Activated T-helper 1 cell treated with Interleukin-2 at 50 U/mL for 16 hours (primary cell): ENCODE results near the gene HPN.

Experiments used
- DNase-seq: peaks from one replicate; pipeline ENCODE4 v3.0.0-alpha.2; 2020; ENCODE audit warnings: low read depth

HPN gene

DNA sequence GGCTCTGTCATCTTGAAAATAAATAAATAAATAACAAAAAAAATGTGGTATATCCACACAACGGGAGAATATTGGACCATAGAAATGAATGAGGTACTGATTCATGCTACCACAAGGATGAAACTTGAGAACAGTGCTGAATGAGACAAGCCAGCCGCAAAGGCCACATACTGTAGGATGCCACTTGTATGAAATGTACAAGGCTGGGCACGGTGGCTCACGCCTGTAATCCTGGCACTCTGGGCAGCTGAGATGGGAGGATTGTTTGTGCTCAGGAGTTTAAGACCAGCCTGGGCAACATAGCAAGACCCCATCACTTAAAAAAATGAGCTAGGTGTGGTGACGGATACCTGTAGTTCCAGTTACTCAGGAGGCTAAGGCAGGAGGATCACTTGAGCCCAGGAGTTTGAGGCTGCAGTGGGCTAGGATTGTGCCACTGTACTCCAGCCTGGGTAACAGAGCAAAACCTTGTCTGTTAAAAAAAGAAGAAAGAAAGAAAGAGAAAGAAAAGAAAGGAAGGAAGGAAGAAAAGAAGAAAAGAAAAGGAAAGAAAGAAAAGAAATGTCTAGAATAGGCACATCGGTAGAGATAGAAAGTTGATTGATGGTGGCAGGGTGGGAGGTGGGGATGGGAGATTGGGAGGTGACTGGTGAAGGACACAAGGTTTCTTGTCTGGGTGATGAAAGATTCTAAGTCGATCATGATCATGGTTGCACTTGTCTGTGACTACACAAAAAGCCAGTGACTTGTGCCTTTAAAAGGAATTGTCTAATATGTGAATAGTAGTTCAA, 20.3 kb downstream of the HPN start:
- DNase-seq = no peak

DNA sequence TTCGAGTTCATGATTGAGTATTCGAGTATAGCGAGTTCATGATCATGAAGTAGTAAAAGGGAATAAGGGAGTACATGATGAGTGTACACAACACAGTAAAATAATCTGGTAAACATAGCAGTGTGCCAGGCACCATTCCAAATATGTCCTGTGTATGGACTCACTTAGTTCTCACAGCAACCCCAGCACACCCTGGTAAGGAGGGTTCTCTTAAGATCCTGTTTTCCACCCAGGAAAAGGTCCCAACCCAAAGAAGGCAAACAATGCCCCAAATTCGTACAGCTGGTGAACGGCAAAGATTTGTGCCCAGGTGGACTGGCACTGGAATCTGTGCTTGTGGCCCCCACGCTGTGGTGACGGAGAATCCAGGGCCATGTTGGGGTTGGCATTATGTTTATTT, 21.4 kb downstream of the HPN start:
- no peak for DNase-seq

DNA sequence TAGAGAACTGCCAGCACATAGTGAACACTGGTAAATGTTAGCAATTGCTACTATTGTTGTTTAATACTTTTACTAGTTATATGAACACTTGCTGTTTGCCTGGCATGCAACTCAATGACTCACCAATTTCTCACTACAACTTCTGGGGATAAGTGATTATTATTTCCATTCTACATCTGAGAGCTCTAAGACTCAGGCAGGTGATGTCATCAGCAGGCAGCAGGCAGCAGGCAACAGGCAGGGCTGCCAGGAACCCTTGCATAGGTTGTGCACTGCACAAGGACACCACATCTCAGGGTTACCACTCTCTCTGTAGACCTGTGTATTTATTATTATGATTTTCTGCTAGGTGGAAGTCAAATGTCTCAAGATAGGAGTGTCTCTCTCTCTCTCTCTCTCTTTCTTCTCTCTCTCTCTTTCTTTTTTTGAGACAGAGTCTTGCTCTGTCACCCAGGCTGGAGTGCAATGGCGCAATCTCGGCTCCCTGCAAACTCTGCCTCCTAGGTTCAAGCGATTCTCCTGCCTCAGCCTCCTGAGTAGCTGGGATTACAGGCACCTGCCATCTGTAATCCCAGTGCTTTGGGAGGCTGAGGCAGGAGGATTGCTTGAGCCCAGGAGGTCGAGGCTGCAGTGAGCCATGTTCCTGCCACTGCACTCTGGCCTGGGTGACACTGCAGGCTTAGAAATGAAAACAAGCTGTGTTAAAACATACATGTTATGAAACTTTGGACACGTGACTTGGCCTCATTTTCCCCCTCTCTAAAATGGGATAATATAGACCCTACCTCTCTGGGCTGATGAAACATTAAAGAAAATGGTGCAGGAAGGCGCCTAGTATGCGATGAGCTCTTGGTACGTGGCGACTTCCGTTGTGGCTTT, 22.7 kb downstream of the HPN start:
- no peak for DNase-seq

DNA sequence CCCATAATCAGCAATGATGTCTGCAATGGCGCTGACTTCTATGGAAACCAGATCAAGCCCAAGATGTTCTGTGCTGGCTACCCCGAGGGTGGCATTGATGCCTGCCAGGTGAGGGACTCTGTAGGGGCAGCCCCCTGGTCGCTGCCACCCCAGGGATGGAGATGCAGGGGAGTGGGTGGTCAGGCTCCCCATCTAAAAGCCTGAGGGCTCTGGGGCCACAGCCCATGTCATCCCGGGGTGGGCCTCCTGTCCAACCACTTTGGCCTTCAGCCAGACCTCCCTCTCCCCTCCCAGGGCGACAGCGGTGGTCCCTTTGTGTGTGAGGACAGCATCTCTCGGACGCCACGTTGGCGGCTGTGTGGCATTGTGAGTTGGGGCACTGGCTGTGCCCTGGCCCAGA, 24.1 kb downstream of the HPN start:
- no peak for DNase-seq

DNA sequence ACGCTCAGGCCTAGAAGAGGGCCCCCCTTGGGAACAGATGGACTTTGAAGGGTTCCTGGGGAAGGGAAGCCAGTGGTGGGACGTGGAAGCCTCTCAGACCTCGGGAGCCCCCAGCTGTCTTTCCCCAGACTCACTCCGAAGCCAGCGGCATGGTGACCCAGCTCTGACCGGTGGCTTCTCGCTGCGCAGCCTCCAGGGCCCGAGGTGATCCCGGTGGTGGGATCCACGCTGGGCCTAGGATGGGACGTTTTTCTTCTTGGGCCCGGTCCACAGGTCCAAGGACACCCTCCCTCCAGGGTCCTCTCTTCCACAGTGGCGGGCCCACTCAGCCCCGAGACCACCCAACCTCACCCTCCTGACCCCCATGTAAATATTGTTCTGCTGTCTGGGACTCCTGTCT, 24.6 kb downstream of the HPN start:
- DNase-seq = no peak

DNA sequence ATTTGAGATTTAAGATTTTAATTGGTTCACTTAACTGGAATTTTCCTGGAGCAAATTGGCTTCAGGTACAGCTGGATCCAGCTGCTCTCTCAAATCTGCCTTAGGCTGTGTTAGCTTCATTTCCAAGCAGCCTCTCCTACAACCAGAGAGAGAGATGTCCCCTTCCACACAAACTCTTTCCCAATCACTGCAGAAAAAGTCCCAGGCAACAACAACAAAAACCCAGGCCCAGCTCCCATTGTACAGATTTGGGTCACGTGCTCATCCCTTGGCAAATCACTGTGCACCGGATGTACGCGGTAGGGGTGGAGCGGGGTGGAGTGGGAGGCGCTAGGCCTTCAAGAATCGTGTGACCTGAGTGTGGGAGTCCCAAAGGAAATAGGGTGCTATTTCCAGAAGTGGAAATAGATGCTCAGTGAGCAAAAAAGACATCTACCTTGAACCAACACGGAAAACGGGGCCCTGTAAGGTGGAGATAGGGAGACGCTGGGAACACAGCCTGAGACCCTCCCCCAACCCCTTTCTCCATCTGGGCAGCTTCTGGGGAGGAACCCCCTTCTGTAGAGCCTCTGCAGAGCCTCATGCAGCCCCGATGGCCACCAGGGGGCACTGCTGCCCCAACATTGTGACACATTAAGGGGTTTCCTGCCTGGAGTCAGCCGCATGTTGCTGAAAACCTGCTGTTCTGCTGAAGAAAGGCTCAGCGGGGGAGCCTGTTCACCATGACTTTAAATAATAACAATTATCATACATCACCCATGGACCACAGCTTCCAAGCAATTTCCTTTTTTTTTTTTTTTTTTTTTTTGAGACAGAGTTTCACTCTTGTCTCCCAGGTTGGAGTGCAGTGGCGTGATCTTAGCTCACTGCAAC, 25.4 kb downstream of the HPN start:
- peak; percentile 76 for DNase-seq

DNA sequence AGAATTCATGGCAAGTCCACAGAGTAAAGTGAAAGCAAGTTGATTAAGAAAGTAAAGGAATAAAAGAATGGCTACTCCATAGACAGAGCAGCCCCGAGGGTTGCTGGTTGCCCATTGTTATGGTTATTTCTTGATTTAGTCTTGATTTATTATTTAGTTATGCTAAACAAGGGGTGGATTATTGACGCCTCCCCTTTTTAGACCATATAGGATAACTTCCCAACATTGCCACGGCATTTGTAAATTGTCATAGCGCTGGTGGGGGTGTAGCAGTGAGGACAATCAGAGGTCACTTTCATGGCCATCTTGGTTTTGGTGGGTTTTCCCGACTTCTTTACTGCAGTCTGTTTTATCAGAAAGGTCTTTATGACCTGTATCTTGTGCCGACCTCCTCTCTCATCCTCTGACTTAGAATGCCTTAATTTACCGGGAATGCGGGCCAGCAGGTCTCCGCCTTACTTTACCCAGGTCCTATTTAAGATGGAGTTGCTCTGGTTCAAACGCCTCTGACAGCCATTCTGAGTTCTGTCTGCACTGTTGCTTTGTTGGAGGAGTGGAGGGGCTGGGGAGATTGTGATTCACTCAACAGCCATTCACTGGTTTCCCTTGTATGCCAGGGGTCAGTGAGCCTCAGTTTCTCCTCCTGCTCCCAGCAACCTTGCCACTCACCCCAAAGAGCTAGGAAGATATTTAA, 27.6 kb downstream of the HPN start:
- no peak for DNase-seq

DNA sequence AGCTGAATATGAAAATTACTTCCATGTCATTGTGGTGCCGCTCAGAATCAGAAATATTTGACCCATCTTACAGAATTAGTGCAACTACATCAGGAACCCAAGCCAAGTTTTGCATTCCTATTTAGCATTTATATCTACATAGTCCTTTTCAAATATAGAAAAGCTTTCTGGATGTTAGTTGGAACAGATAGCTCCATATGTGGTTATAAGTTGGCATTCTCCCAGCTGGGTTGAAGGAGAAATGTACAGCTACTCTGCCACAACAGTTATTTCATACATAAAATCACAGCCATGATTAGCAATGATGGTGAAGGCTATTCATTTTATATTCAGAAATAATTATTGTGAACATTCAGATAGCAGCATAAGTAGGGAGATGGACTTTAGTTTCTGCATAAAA, 28.2 kb downstream of the HPN start:
- DNase-seq = no peak

DNA sequence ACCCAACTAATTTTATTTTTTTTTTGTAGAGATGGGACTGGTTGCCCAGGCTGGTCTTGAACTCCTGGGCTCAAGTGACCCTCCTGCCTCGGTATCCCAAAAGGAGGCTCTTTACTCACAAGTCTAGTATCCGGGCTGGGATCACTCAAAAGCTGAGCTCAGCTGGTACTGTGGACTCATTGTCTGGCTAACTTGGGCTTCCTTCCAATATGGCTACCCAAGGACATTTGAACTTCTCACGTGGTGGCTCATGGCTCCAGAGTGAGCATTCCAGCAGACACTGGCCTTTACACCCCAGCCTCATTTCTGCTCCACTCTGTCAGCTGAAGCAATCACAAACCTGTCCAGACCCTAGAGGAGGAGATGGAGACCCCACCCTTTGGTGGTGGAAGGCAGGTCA, 28.9 kb downstream of the HPN start:
- DNase-seq = no peak

DNA sequence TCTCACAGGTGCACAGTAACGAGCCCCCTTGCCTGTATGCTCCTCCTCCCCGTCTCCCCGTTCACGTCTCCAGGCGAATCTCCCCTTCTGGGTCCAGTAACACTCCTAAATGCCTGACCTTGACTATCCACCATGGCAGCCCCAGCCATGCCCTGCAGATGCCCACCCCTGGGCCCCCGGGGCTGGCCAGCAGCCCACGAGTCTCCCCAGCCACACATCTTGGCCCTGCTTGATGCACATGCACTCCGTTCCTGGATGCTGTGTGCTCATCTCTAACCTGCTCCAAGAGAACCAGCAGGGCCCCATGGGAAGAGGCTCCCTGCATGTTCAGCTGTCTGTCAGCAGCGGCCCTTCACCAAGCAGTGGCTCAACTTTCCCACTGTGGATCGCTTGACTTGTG, 32.0 kb downstream of the HPN start:
- DNase-seq = no peak

DNA sequence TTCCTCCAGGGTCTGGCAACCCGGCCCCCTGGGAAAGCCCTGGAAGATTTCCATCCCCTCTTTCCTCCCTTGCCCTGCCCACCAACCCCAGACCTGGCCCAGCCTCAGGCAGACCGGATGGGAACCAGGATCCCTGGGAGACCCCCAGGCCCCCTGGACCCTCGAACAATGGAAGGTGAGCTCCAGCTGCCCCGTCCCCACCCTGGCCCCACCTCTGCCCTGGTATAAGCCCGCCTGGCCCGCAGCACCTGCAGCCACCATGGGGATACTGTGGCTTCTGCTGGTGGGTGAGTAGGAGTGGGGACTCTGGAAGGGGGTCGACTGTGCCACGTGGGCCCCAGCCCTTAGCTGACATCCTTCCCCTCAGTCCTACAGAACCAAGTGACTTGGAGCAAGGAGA, 32.4 kb downstream of the HPN start:
- DNase-seq = no peak

DNA sequence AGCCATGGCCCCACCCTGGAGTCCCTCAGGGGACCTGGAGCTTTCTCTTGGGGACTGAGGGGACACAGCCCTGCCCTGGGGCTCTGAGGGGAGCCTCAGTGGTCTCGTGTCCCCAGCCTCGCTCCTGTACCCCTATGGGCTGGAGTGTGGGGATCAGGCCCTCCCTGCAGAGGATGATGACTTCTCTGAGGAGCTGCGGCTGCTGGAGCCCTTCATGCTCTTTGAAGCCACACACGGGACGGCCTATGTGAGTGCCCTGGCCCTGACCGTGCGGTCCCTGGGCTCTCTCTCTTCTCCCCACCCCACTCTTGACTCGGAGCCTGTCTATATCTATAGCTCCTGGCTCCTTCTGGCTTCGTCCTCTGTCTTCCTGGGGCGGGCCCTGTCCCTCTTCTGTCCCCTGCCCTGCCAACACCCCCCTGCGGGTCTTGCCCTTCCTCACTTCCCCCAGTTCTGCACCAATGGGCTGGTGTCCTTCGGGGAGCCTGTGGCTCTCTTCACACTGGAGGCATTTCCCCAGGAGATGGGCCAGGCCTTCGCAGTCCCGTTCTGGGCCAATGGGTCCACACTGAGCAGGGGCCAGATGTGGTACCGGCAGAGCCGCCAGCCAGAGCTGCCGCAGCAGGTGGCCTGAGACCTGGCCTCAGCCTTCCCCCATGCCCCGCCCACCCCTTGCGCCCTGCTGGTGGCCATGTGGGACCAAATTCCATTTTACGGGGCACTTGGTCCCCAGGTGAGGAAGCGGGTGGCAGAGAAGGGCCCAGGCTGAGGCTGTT, 33.1 kb downstream of the HPN start:
- DNase-seq = no peak

DNA sequence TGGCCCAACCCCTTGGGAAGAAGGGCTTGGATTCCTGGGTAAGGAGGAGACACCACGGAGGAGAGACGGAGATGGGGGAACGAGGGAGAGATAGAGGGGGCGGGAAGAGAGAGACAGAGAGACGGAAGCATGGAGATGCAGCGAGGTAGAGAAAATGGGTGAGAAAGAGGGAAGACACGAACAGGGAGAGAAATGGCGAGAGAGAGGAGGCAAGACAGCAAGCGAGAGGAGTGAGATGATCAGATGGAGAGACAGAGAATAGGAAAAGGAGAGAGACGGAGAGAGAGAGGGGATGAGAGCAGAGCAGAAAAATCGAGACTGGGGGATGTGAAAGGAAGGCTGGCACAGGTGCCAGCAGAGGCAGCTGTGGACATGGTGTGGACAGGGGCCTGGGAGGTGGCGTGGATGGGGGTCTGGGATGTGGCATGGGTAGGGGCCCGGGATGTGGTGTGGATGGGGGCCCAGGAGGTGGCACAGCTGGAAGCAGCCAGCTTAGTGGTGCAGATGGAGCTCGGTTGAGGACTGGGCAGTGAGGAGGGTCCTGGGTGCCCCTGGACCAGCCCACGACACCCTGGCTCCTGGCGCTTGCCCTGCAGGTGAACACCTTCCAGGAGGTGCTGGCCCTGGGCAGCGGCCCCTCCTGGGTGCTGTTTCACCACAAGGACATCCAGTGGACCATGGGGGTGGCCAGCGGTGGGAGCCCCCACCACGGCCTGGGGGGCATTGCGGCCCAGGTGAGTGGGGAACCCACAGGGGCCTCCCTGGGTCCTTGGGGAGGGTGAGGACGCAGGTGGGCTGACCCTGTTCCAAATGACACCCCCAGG, 33.9 kb downstream of the HPN start:
- no peak for DNase-seq

DNA sequence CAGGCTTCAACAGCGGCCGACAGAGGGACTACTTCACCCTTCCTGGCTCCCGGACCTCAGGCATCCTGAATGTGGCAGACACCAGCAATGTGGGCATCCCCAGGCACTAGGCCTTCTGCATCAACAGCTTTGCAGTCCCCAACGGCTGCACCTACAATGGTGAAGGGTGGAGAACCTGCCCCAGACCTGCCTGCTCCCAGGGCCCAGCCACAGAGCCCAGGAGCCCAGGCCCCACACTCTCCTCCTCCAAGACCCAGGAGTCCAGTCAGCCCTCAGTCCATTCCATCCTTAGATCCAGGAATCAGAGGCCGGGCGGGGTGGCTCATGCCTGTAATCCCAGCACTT, 34.5 kb downstream of the HPN start:
- no peak for DNase-seq

DNA sequence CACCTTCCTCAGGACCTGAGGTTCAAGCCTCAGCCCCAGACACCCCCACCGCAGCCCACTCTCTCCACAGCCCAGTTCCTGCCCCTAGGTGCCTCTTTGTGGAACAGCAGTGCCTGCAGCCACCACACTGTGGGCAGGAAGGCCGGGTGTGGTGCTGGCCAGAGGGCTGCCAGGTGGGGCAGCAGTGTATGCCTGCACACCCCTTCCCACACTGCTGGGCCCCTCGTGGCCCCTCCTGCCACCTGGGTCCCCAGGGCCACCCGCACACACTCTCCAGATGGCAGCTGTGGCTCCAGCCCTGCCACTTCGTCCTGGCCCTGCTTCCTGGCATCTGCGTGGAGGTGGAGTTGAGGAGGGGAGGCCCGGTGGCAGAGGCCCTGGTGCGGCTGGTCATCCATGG, 35.1 kb downstream of the HPN start:
- DNase-seq = no peak

DNA sequence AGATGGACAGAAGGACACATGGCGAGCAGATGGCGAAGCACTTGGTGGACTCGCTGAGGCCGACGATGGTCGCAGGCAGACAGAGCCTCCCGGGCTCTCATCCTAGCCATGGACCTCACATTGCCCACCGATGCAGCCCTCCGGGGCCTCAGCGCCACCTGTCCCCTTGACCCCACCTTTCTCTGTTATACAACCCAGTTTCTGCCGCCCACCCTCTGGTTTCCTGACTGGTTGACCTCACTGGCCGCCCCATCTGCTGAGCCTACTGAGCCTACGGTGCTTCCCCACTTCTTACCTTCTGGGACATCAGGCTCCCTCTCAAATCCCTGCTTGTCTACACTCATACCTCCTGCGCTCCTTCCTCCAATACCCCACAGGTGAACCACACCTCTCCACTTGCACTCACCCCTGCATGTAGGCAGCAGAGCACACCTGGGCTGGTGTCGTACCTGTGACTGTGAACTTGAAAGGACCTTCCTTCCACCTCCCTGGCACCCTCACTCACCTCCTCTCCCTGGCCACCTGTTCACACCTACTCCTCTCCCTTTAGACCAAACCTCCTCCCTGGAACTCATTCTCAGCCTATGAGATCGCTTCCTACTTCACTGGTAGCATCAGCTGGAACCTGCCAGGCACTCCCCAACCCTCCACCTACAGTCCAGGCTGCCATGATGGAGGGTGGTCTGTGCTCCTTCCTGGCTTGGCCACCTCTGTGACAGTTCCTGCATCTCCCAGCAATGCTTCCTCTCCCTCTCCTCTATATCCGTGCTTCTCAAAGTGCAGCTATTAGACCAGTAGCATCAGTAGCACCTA, 36.1 kb downstream of the HPN start:
- DNase-seq = no peak

DNA sequence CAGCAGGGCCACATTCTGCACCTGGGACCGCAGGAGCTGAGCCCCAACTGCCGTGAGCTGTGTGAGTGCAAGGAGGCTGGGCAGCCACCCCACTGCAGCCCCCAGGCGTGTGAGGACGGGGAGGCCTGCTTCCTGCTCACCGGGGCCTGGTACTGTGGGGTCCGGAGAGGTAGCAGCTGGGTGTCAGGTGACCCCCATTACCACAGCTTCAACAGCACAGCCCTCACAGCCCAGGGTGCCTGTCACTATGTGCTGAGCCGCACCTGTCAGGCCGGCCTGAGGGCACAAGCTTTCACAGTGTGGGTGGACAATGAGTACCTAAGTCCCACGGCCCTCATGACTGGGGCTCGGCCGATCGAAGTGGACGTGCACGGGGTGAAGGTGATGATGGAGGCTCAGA, 38.3 kb downstream of the HPN start:
- DNase-seq = no peak

DNA sequence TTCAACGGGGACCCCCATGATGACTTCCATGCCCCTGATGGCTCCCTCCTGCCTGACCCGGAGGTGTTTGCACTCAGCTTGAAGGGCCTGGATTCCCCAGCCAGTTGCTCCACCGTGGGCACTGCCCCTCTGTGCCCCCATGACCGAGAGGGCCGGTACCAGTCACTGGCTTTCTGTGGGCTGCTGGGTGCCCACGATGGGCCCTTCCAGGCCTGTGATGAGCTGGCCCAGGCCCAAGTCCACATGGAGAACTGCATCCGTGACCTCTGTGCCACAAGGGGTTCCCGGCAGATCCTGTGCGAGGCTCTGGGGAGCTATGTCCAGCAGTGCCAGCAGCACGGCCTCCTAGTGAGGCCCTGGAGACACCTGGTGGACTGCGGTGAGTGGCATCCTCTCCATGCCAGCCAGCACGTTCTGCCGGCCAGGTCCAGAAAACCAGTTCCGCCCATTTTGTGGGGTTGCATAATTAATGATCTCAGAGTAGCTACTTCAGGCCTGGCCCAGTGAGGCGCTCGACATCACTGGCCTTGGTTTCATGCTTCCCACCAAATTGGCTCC, 39.2 kb downstream of the HPN start:
- DNase-seq = no peak

DNA sequence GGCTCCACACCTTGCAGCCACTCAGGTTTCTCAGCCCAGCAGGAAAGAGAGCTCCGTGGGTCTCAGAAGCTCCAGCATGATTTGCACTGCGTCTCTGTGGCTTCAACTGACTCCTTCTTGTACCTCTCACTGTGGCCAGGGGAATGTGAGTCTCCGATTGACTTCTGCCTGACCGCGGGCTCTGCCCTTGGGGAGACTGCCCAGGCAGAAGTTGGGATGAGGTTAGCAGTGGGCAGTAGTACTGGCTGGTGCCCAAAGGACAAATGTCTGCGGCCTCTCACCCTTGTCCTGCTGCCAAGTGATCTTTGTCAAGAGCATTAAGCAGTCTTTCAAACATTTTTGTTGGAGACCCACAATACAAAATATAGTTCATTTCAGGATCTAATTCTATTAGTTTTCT, 39.7 kb downstream of the HPN start:
- no peak for DNase-seq
